HG03196 (cell line): ENCODE data around the gene ADAMTS12.

Experiments used
- ATAC-seq: cut with Tn5 transposase; IDR thresholded peaks from one replicate; pipeline ENCODE4 v1.9.1; 2021; ENCODE audit not compliant: unreplicated experiment

Gene ADAMTS12

DNA sequence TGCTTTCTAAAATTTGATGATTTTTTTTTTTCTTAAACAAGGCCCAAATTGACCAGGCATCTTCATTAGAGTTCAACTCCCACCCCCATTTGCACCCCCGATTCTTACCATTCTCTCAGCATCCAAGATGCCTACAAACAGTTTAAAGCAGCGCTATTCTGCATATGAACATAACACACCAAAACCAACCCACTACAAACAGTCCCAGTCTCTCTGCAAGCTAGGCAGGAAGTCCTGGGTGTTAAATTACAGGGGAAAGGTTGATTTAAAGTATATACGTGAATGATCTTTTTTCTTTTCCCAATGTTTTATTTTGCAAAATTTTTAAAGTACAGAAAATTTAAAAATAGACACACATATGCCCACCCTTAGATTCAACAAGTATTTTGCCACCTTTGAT lies 127.0 kb downstream of the ADAMTS12 start:
- no peak for ATAC-seq

DNA sequence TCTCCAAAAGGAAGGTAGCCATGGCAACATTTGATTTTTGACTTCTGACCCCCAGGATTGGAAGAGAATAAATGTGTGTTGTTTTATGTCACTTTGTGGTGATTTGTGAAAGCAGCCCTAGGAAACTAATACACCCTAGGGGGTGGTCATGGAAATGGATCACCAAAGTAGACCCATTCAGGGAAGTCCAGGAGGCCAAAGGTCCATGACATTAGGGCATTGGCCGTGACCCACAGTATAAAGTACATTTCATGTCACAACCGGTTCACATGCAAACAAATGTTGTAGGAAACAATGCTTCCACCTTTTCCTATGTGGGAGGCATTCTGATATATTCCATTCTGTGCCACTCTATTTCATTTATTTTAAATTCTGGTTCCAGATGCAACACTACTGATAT lies 128.4 kb downstream of the ADAMTS12 start:
- no peak for ATAC-seq

DNA sequence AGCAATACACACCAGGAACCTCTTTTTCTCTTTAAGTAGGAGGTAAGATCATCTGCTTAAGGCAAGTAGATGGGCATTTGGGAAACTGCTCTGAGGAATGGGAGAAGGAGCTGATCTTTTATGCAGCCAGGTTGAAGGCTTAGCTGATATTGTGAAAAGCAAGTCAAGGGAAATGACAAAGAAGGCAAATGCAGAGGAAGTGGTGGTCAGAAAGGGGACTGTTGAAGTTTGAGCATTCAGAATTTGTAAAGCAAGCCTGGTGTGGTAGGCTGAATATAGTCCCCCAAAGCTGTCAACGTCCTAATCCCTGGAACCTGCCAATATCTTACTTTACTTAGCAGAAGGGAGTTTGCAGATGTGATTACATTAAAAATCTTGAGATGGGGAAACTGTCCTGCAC lies 128.9 kb downstream of the ADAMTS12 start:
- ATAC-seq = no peak

DNA sequence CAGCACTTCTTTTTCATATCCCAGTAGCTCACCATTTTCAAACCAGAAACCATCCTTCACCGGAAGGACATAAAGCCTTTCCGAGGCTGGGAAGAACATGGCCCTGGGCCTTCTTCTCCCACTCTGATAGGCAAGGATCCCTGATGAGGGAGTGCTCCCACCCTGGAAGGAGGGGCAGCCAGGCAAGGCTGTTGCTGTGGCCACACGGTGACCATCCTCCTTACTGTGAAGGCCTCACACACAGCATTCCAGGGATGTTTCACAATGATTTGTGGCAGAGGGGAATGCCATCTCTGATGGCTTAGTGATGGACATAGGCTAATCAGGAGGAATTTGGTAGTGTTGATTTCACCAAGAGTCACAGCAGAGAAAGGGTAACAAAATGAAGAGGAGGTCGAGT lies 130.7 kb downstream of the ADAMTS12 start:
- ATAC-seq = no peak

DNA sequence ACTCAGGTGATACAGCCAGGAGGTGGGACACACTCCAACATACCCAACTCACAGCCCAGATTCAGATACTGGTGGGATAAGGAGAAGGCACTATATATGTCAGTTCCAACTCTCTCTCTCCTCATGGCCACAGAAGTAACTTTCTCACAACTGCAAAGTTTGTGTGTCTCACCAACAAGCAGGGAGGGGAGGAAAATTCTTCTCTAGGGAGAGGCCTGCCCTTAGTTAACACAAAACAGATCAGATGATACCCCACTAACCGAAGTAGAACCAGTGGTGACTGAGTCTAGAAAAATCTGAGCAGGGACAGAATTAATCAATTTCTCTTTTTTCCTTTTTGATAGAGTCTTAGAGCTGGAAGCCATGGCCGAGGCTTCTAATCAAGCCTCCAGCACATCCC lies 133.1 kb downstream of the ADAMTS12 start:
- ATAC-seq = no peak

DNA sequence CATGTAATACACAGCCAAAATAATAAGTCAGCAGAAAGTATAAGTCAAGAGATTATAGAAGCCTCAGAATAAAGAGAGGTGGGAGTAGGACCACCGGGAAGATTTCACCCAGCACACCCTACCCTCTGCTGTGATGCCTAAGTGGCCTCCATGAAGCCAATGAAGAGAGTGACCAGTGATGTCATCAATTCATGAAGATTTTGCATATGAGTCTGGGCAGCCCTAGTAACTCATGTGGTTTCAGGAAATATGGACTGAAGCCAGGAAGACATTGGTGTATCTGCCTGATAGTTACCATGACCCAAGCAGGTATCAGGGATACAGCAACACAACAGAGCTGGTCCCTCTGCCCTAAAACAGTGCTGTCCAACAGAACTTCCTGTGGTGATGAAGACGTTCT lies 135.3 kb downstream of the ADAMTS12 start:
- ATAC-seq = no peak

DNA sequence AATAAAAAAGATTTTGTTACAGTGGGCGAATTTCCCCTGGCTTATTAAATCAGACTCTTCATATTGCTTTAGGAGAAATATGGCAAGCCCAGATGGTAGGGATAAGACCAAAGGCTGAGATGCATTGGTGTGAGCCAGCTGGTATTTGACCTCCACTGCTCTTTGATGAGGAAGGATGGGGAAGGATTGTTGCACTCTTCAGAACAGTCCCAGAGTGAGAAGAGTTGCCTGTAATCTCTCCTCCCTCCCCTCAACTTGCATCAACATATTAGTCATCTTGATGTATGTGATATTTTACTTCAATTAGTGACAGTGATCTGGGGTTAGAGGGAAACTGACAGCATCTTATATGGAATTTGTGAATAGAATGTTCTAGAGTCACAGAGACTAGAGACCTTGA lies 136.6 kb downstream of the ADAMTS12 start:
- ATAC-seq = no peak

DNA sequence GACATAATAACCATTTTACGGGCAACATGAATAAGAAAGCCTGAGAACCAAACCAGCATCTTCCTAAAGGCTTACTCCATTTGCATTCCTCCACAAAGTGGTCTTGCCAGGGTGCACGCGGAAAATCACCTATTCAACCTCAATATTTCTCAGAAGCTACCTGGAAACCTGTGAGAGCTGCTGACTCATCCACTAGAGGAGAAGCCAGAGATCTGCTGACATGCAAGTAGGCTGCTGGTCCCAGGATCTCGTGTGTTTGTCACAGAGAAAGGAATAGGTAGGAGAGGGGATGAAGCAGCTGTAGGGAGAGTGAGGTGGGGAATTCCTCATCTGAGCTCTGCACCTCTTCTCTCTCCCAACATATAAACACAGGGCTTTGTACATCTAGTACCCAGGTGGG lies 138.1 kb downstream of the ADAMTS12 start:
- no peak for ATAC-seq

DNA sequence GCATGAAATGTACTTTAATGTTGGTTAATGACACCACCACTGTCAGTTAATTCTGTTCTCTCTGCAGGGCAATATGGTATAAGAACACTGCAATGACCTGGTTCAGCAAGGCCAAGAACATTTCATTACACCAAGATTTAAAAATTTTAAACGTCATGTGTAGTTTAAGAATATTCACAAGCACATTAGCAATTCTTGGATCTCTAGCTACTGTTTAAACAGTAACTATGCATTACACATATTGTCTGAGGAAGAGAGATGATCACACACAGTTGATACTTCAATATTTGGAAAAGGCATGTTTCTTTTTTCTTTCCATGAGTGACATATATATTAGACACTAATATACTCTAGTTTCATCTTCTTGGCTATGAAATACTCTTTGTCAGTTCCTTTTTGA lies 143.0 kb downstream of the ADAMTS12 start:
- ATAC-seq = no peak

DNA sequence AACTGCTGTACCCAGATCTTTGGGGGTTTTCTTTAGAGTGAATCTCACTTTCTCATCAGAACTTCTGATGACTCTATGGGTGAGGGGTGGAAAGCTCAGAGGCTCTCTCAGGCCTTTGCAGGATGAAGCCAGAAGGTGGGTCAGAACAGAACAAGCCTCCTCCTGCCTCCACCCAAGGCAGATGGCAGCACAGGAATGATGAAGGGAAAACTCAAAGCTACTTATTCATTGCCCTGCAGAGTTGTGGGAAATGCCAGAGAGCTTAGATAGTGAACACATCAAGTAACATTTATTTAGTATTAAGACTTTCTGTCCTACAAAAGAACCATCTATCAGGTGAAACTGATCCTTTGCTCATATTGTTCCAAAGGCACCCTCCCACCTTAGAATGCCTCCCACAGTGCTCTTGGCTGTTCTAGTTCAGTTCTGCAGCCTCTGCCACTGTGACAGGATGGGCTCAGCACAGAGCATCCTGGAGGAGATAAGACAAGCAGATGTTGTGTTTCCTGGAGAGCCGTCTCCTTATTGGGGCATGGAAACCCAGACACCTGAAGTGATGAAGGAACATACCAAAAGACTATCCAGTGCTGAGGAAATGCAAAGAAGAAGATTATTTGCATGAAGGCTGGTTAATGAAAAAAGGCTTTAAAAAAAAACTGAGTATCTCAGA lies 146.6 kb downstream of the ADAMTS12 start:
- ATAC-seq = no peak

DNA sequence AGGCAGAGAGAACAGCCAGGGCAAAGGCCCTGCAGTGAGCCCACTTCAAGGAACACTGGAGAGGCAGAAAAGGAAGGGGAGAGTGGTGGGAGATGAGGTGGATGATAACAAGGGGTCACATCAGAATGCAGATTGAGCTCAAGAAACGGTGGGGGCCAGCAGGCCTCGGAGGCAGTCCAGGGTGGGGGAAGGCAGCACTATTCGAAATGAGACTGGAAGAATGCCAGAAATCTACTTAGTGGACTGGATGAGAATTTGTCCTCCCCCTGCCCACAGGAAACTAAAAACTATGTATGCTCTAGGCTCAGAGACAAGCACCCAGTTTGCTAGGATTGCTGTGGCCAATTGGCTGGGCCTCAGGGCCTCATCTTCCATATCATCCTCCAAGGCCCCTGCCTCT lies 148.7 kb downstream of the ADAMTS12 start:
- ATAC-seq = no peak

DNA sequence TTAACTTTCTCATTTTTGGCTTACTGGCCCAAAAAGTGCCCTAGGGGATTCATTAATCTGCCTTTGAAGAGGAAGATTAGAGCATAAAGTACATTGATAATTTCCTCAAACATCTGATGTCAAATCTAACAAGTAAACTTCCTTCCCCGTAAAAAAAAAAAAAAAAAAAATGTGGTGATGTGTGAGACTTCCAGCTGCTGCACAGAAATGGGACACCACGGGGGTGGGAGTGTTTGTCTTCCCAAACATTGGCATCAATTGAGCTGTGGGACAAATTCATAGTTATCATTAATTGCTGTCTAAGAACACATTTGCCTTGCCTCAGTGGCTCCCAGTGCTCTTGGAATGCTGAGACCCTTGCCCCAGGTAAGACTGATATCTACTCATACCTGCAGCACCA lies 149.6 kb downstream of the ADAMTS12 start:
- no peak for ATAC-seq

DNA sequence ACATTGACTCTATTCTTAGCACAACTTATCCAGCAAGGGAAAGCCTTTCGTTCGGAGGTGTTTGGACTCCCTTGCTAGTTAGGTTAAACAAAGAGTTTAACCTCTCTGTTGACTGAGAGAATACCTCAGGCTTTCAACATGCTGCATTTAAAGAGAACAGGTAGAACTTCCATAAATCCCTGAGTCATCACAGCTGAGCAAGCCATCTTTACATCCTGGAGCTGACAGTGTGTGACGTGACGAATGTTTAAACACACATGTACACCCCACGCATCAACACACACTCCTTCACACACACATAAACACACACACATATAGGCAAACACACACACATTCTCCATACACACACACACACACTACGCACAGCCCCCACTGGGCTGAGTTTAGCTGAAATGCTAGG lies 152.8 kb downstream of the ADAMTS12 start:
- no peak for ATAC-seq

DNA sequence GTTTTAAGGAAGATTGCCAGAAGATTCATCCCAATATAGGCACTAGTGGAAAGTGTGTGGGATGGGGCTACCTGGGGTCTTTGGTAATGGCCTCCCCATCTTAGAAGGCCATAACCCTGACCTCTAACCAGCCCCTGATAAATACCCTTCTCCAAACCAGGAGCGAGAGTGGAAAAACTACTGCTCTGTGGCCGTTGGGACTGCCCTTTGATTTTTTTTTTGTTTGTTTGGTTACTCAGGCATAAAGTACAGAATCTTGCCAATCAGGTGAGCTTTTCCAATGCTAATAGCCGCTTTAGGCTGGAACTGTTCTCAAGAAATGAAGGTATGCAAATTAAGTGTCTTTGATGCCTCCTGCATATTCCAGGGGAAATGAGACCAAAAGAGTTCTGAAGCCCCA lies 153.7 kb downstream of the ADAMTS12 start:
- ATAC-seq = no peak

DNA sequence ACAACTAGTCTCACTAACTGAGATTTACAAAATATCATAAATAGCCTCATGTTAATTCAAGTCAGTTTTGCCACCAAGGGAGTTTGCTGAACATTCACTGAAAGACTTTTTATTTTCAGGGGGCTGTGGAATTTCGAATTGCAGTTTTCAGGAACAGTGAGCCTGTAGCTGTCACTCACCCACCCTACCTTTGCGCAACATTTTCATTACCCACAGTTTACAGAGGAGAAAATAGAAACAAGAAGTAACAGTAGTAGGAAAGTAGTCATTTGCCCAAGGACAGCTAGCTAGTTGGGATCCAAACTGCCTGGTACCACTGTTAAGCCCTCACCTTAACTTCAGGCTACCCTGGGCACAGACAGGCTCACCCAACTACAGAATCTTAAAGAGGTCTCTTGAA lies 154.1 kb downstream of the ADAMTS12 start:
- no peak for ATAC-seq

DNA sequence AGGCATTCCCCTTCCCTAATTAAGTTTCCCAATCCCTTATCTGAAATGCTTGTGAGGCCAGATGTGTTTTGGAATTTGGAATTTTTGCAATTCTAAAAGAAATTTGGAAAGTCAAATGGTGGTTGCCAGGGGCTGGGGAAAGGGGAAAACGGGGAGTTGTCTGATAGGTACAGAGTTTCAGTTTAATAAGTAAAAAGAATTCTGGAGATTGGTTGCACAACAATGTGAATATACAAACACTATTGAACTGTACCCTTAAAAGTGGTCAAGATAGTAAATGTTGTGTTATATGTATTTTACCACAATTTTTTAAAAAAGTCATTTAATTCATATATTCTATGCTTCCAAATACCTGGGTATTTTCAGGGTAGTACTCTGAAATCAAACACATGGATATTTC lies 154.5 kb downstream of the ADAMTS12 start:
- no peak for ATAC-seq

DNA sequence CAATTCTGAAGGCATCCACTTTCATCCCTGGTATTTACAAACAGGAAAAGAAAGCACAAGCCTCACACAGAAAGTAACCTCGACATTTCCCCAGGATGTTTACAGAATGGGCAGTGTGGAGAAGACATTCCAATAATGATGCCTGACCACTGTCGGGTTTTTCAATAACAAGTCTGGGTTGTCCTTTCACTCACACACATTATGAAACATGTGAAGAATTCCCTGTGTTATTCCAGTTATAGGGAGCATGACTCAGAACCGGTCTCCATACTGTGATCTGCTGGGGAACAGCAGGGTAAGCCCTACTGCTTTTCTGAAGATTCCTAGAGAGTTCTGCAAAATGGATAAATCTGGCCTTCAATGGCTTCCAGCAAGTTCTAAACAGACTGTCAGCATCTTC lies 155.3 kb downstream of the ADAMTS12 start:
- ATAC-seq = no peak

DNA sequence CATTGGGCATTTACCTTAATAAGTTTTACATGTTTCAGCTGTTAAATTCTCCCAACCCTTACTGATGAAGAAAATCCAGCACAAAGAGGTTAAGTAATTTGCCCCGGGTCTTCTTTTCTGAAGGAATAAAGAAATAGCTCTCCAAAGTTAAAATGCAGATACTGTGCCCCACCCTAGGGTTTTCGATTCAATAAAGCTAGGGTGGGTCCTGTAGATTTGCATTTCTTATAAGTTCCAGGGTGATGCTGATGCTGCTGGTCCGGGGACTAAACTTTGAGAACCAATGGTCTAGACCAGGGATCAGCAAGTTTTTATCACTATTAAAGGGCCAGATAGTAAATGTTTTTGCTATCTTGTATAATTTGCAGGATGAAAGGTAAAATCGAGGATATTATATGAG lies 156.7 kb downstream of the ADAMTS12 start:
- ATAC-seq = no peak

DNA sequence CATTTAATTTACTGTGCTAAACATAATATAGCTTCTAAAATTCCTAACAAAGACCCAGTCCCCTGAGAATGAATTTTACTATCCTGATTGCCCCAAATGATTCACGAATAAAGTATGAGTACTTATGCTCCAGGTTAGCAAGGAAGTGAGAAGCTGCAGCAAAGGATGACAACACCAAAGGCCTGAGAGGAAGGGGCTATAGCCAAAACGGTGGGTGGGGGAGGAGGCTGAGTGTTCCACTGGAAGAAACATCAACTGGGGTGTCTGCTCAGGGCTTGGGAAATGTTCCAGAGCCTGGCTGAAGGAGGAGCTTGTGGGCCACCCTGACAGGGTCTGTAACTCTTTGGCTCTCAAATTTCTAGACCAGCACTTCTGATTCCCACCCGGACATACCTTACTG lies 157.3 kb downstream of the ADAMTS12 start:
- no peak for ATAC-seq

DNA sequence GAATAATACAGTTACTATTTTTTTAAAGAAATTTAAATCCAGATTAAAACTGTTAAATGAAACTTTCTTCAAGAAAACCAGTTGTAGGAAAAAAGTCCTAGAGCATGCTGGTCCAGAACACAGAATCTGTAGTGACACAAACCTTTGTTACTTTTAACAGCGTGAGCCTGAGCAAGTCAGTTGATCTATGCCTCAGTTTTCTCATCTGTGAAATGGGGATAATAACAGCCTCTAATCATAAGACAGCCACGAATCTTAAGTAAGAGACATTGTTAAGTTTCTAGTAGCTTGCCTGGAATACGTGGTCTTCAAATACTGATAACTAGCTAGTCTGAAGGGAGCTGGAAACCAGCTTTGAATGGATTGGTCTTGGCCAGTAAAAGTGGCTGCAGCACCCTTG lies 158.6 kb downstream of the ADAMTS12 start:
- no peak for ATAC-seq

DNA sequence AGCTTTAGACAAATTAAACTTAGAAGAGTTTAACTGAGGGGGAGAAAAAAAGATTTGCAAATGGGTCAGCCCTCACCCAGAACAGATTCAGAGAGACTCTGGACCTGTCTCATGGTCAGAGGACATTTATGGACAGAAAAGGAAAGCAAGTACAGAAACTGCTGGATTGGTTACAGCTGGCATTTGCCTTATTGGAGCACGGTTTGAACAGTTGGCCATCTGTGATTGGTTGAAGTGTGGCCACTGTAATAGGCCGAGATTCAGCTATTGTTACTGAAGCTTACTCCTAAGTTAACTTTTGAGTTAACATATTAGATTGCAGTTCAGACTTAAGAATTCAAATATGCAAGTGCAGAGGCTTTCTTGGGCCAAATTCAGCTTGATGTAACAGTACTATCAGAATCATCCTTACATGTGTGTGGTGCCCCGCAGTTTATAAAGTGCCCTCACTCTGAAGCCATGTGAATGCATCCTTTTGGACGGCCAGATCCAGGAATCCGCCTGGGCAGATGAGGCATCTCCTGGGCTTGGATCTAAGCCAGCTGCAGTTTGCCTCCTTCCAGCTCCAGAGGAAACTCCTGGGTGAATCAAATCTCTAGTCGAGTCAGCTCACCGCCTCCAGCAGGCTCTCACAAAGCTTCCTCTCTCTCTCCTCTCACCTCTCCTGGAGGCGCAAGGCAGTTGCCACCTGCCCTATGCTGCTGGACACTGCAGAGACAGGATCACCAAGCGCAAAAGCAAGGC lies 165.2 kb downstream of the ADAMTS12 start:
- no peak for ATAC-seq

DNA sequence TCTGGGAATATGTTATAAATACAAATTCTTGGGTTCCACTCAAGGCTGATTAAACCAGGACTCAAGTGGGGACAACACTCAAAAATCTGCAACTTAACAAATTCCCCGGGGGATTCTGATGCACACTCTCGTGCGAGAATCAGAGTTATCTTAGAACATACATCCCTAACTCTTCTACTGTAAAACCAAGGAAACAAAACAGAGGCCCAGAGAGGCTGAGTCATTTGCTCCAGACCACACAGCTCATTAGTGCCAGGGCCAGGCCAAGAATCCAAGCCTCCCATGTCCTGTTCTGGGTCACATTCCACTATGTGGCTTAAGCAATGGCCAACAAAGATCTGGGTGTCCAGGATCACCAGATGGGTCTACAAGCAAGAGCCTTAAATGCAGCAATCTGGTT lies 166.0 kb downstream of the ADAMTS12 start:
- no peak for ATAC-seq
